SHP77 (cell line): ENCODE data around the gene TRMT11.
A peak's percentile ranks its signal among the peaks of the same experiment; 100 is the strongest.
"Not testable (repeated sequence)": the region's sequence is repeated elsewhere in the genome, so short reads cannot be mapped to it uniquely, and the experiment has no call there.

Experiments used
- DNase-seq, 2 experiments: peaks; one replicate each; lab custom pipeline; 2025; lab: John Stamatoyannopoulos, UW

The TRMT11 gene

DNA sequence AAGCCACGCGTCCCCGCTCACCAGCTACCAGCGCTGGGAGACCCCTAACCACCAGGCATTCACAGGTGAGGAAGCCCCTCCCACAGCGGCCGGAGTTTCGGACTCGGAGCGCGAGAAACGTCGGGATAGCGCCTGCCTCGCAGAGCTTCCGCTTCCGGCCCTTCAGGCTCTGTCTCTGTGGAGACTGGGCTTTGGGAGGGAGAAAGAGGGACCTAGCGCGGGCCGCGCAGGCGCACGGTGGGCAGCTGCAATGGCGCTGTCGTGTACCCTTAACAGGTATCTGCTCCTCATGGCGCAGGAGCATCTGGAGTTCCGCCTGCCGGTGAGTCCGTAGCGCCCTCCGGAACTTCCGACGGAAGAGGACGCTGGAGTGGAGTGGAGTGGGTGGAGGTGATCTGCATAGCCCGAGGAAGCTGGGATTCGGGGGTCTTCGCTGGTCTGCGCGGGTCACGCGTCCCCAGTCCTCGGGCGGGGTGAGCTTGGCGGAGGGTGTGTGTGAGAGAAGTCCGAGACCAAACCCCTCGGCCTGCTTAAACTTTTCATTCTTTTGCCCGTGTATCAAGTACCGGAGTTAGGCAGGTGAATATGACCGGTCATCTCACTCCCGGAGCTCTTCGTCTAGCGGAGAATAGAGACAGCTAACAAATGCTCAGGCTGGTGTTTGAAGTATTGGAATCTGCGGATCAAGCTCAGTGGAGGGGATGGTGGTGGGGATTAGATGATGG lies at the start of gene TRMT11:
Gene TRMT11, plus strand, starts transcription at position 240 of the 725 bp plus-strand sequence. Its CDS starts 11 bp downstream, at position 251.
- DNase-seq, result peak; percentile 95 to 96

DNA sequence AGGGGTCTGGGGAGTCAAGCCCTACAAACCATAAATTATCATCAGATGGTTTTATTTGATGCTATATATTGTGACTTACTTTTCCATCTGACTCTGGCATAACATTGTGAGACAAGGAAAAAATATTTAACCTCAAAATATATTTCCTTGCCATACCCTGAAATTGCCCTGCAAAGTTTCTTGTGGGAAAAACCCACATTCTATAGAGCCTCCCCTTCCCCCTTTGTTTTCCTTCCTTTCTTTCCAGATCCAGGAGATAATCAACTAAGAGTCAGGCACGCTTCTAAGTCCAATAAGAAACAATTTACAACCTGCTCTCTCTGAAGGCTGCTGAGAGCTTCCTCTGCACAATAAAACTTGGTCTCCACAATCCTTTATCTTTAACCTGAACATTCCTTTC lies 47.3 kb upstream of the TRMT11 start:
- no peak for DNase-seq

DNA sequence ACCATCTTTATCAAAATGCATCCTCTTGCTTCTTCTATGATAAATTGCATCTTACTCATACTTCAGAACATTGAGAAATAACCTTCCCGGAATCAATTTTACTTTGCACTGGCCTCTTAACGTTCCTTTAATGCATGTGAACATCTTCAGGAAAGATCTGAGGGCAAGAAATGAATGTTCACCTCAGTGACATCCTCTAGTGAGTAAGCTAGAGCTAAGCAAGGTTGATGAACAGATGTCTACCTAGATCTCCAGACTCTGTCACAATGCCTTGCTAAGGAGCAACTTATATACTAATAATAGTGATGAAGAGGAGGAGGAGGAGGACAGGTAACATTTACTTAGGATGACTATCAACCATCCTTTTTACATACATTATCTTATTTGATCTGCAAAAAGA lies 46.5 kb upstream of the TRMT11 start:
- DNase-seq, result no peak

DNA sequence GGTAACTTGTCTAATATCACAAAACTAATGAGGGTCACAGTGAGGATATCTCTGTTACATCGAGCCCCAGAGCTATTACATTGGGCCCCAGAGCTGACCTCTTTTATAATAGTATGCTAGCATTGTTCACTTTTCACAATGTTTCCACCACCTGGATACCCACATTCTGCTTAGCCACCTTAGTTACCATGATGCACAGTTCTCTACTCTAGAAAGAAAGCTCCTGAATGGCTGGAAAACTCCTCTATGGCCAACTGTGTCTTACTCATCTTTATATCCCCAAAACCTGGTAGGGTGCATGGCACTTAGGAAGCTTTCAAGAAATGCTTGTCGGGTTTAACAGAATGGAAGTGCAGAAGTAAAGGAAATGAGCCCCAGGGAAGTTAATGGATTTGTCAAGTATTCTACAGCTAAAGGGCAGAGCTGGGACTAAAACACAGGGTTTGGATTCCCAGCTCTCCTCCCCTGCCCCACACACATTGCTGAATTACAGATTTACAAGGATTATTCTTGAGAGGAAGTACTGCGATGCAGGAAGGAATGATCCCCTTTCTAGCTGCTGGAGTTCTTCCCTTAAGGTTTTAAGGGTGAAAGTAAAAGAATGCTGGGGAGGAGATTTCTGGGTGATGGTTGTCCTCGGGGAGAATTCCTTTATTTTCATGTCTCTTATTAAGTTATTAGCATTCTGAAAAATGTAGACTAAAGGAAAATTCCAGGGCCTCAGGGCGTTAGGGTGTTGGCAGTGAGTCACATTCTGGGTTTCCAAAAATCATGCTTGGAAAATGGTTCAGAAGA lies 45.9 kb upstream of the TRMT11 start:
- no peak for DNase-seq

DNA sequence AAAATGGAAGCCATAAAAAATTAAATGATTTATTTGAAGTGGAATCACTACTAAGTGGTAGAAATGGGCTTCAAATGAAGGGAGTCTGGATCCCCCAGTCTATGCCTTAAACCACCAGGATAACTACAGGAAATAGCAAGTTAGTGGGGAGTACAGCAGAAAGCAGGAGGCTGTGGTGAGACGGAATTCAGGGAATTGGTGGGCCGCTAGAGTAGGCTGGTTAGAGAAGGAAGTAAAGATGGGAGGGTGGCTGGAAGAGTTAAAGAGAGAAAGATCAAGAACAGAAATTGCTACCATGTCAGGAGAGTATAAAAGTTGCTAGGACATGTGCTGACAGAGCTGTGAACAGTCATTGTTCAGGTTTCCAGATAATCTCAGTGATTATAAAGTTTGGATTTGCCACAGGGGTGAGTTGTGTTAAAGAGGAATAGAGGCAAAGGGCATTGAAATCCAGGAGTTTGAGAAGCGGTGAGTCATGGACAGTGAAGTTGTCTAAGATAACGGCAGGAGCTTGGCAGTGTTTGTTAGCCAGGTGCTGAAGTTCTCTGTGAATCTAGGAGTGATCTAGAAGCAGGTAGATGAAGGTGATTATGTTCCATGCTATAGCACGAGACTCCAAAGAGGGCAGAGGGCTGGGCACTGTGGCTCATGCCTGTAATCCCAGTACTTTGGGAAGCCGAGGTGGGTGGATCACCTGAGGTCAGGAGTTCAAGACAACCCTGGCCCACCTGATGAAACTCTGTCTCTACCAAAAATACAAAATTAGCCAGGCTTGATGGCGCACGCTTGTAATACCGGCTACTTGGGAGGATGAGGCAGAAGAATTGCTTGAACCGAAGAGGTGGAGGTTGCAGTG lies 43.4 kb upstream of the TRMT11 start:
- DNase-seq, result no peak

DNA sequence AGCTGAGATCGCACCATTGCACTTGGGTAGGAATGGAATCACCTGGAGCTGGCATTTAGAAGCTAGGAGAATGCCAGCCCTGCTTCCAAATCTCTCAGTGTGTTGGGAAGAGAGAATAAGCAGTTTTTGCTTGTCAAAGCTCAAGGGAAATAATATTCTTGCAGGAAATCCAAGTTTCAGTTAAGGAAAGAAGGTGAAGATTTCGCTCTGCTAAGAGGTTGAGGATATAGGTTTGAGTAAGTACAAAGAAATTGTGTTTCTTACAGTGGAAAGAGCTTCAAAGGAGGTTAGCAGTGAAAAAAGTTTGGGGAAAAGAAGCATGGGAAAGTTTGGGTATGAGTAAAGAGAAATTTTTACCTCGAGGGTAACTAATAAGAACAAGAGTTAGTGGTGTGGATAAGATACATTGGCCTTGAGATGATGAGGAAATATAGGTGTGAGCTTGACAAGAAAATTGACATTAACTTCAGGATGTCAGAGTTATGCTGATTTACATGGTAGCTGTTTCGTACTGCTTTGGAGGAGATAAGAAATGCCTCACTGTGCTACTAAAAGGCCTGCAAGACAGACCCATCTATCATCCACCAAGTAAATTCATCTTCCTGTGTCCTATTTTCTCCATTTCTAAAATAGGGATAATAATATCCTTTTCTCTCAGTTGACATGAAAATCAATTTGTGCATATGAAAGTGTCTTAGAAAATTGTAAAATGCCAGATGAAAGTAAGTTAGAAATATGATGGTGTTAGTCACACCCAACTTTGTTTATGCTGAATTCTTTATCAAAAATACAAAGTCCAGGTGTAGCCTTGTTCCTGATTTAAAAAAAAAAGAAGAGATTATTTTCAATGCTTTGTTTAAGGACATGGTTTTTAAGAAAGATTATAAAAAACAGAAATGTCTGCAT lies 42.6 kb upstream of the TRMT11 start:
- no peak for DNase-seq

DNA sequence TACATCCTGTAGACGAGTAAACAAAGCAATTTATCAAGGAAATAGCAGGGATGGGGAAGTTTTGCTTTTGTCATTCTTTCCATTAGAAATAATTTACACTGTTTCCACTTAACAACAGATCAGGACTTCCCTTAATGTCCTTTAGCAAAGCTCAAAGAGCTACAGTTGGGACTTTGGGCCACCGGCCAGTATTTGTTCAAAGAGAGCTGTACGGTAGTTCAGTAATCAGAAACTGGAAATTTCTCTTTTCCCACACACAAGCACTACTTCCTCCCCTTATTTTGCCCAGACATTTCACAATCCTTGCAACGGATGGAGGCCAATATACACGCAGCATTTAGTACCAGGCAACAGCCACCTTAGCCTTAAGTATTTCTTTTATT lies 41.9 kb upstream of the TRMT11 start:
- peak in 1 of 2 experiments; percentile 20 for DNase-seq

DNA sequence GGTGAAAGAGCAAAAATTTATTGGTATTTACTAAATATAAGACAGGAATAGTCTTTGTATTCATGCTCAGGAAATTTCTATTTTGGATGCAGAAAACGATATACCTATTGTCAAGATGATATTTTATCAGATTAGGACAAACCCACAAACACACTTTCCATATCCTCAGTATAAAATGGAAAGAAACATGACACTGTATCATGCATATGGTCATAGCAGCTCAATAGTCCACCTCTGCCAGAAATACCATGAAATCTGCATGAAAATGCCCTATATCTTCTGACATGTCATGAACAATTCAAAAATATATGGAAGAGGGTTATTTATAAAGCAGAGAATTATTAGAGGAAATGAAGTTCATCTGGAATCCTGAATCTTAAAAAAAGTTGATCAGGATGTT lies 41.4 kb upstream of the TRMT11 start:
- no peak for DNase-seq

DNA sequence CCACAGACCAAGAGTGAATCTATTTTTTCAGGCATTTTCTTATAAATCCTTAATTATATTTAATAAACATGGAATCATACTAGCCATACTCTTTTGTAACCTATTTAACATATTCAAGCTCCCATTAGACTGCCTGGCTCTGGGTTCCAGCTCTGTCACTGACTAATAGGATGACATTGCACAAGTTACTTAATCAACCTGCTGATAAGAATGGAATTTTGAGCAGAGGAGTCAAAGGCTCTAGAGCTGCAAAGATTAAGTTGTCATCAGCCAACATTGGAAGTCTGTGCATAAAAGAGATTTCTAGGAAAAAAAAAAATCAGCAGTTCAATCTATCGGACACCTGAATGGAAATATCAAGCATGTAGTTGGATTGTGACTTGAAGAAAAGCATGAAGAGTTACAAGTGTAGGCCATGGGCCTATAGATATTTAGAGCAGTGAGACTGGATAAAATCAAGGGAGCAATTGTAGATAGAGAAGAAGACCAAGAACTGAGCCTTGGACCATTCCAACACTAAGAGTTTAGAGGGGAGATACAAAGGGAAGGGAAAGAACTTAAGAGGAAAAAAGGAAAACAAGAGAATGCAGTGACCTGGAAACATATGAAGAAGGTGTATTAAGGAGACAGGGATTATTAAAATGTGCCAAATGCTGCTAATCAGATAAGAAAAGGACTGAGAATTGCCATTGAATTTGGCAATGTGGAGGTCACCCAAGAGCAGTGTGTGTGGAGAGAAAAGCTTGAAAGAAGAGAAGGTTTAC lies 40.8 kb upstream of the TRMT11 start:
- no peak for DNase-seq

DNA sequence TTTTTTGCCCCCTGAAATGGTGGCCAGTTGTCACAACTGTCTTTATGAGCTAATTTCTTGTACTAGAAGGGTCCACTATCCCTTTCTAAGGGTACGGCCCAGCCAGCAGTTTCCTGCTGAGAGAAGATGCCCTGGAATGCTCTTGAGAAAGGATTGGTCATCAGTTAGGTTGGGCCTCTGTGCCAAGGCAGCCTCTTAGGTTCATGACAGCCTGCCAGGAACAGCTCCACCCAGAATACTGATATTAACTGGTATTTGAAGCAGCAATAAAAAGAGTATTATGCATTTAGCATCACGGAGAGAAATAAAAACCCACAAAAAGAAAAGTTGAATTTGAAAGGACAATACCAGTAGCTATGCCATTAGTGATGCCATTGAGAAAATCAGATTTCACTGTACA lies 38.7 kb upstream of the TRMT11 start:
- DNase-seq, result no peak

DNA sequence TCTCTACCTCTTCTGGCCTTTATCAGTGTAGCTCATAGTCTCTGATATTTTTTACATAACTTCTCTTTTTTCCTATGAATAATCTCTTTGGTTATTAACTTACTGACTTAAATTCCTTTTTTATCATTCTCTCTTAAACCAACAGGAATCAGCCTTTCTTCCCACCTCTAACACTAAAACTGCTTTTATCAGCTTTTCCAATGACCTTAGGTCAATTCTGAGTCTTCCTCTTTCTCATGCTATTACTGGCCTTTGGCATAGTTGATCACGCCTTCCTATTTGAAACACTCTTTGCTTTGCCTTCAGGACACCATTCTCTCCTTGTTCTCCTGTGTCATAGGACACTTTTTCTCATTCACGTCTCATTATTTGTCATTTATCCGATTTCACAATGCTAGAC lies 37.9 kb upstream of the TRMT11 start:
- no peak for DNase-seq

GRCh38 chr6:125949069-125949468 lies 37.3 kb upstream of the TRMT11 start:
- DNase-seq, result no peak

- no peak for DNase-seq
These were observed 36.0 kb upstream of the TRMT11 start for GRCh38 chr6:125950293-125950692.

GRCh38 chr6:125950716-125951115 lies 35.6 kb upstream of the TRMT11 start:
- not testable (repeated sequence) for DNase-seq

- no peak for DNase-seq
These were observed 35.0 kb upstream of the TRMT11 start for GRCh38 chr6:125951323-125951722.

DNA sequence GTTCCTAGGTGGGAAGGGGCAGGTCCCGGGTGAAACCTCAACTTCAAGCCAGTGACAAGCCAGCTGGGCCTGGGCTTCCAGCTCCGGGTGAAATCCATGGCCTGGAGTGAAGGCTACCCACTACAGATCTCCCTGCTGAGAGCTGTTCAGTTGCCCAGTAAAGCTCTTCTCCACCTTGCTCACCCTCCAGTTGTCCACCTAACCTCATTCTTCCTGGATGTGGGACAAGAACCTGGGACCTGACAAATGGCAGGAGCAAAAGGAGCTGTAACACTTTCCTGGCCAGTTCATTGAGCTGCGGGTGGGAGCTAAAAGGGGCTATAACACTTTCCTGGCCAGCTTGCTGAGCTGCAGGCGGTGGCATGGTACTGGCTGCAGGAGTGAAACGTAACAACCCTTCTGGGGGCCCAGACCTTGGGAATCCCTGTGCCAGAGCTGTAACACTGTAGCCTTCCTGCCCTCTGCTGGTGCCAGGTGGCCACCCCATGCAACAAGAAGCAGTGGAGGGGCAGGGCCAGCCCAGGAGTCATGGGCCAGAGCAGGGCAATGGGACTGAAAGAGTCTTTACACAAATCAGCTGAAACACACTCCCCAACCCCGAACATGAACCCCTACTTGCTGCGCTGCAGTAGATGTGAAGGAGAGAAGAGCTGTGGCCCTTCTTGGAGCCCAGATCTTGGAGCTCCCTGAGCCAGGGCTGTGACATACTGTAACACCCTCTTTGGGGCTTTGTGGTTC lies 33.4 kb upstream of the TRMT11 start:
- peak; percentile 65 to 68 for DNase-seq

GRCh38 chr6:125953502-125953875 lies 32.9 kb upstream of the TRMT11 start:
- peak; percentile 85 to 92 for DNase-seq

DNA sequence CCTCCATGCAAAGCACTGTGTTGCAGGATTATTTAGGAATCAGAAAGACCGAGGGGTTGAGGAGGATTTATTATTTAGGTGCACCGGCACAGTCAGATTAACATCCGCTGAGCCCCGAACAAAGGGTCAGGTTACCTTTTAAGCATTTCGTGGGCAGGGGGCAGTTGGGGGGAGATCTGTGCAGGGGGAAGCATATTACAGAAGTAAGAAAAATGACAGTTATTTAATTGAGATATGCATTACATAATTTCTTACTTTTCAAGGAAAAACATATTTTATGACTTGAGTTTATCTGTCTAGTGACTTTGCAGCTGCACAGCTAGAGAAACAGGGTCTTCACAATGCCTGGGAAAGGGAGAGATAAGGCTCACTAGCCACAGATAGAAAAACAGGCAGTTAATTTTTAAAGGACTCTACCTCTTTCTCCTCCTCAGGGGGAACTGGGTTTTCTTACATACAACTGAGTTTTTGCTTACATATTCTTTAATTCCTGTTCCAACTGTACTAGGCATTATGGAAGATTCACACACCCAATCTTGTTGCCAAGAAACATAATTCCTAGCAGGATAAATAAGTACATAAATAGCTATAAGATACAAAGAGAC lies 31.5 kb upstream of the TRMT11 start:
- no peak for DNase-seq

- DNase-seq, result no peak
These were observed 30.4 kb upstream of the TRMT11 start for GRCh38 chr6:125955973-125956372.
